Prostate gland (tissue), 2 donors: ENCODE results near the gene TBC1D19.
"Not testable (repeated sequence)": the region's sequence is repeated elsewhere in the genome, so short reads cannot be mapped to it uniquely, and the experiment has no call there.

Source experiments
- POLR2A ChIP-seq: fragments of 450-650 bp; IDR thresholded peaks from one replicate; pipeline ENCODE4 v1.6.1; 2016; ENCODE audit warnings: antibody characterized with exemption, mild to moderate bottlenecking
- POLR2AphosphoS5 ChIP-seq: sonication (generic); formaldehyde crosslinking; IDR thresholded peaks from one replicate; pipeline ENCODE4 v1.6.1; 2017; ENCODE audit warnings: antibody characterized with exemption
- TF ChIP-seq, protein P1 (sequence below), 4 experiments: fragments of 200-600 bp in 2 of 4; fragments of 450-650 bp in 2 of 4; sonication (generic) in 2 of 4; IDR thresholded peaks; 1 replicate in 3 of 4; 2 replicates in 1 of 4; pipeline ENCODE4 v1.5.1; 2016 to 2019; ENCODE audit warnings: antibody characterized with exemption in 4 of 4, mild to moderate bottlenecking in 2 of 4, moderate library complexity in 2 of 4

DNA sequence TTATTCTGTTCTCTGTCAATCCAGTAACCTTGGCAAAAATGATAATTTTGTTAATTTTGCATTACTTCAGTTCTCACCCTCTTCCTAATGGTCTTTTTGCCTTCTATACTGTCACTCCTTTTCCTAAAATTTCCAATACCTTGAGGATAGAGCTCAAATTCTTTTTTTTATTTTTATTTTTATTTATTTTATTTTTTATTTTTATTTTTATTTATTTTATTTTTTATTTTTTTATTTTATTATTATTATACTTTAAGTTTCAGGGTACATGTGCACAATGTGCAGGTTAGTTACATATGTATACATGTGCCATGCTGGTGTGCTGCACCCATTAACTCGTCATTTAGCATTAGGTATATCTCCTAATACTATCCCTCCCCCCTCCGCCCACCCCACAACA lies 42.8 kb downstream of the TBC1D19 start:
- TF ChIP-seq, protein P1, sequence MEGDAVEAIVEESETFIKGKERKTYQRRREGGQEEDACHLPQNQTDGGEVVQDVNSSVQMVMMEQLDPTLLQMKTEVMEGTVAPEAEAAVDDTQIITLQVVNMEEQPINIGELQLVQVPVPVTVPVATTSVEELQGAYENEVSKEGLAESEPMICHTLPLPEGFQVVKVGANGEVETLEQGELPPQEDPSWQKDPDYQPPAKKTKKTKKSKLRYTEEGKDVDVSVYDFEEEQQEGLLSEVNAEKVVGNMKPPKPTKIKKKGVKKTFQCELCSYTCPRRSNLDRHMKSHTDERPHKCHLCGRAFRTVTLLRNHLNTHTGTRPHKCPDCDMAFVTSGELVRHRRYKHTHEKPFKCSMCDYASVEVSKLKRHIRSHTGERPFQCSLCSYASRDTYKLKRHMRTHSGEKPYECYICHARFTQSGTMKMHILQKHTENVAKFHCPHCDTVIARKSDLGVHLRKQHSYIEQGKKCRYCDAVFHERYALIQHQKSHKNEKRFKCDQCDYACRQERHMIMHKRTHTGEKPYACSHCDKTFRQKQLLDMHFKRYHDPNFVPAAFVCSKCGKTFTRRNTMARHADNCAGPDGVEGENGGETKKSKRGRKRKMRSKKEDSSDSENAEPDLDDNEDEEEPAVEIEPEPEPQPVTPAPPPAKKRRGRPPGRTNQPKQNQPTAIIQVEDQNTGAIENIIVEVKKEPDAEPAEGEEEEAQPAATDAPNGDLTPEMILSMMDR (IDR thresholded peaks at IDR 0.05), result not testable (repeated sequence)
- TF ChIP-seq POLR2A, POLR2AphosphoS5: not testable (repeated sequence)
